Skeletal muscle satellite cell (primary cell): ENCODE results near the gene STAC3.

Experiments
- H3K27me3 ChIP-seq: 2 replicates; pipeline ENCODE4 v1.7.0; 2013; ENCODE audit warnings: low read length; ENCODE audit not compliant: control insufficient read depth, insufficient read depth
- H3K36me3 ChIP-seq: 2 replicates; pipeline ENCODE4 v1.7.0; 2013; ENCODE audit warnings: mild to moderate bottlenecking, control low read depth, low read length; ENCODE audit not compliant: insufficient read depth
- H3K4me1 ChIP-seq: 2 replicates; pipeline ENCODE4 v1.7.0; 2013; ENCODE audit warnings: low read length; ENCODE audit not compliant: control insufficient read depth, insufficient read depth
- H3K4me2 ChIP-seq: 2 replicates; pipeline ENCODE4 v1.7.0; 2013; ENCODE audit warnings: mild to moderate bottlenecking, low read length
- H3K4me3 ChIP-seq: 2 replicates; pipeline ENCODE4 v1.7.0; 2013; ENCODE audit warnings: low read length
- H3K9ac ChIP-seq: 2 replicates; pipeline ENCODE4 v1.7.0; 2013; ENCODE audit warnings: mild to moderate bottlenecking, low read depth, low read length, moderate library complexity
- H3K9me3 ChIP-seq: replicated peaks from 2 replicates; pipeline ENCODE4 v1.7.0; 2013; ENCODE audit warnings: mild to moderate bottlenecking, control low read depth, low read length

The STAC3 gene

DNA sequence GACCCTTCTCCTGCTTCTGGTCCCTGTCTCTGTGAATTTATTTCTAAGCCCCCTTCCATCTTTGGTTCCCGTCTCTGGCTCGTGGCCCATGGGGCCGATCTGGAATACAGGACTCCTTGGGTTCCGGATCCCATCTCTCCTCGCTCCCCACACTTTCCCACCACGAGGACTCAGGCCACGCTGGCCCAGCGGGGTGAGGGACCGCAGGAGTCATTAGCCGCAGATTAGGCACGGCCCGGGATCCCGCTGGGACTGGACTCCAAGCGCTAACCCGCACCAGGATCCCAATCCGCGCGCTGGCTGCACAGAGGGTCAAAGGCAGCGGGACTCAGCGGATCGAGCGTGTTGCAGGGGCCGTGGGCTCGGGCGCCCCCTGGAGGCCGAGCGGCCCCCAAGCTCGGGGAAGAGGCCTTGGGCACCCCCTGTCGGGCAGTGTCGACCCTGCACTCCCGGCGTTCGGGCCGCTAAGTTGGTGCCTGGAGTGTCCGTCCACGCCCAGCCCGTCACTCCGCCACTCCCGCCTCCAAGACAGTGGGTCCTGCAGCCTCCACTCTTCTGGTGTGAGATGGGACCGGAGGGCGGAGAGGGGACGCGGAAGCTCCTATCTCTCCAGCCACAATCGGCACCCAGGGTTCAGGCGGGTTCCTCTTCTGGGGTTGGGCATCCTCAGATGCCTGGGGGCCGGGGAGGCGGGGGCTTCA is 12.0 kb downstream of the STAC3 start:
- peak overlapping the region; percentile 85 for H3K4me3 ChIP-seq
- H3K4me1 ChIP-seq = peaks cover 55% of the 10 kb centered on the region
- peaks cover 14% of the 10 kb centered on the region for H3K36me3 ChIP-seq
- H3K9me3 ChIP-seq = no peaks in the 10 kb centered on the region
- peaks cover 12% of the 10 kb centered on the region for H3K27me3 ChIP-seq
- peak overlapping the region; percentile 99 for H3K4me2 ChIP-seq
- peak overlapping the region; percentile 79 for H3K9ac ChIP-seq

DNA sequence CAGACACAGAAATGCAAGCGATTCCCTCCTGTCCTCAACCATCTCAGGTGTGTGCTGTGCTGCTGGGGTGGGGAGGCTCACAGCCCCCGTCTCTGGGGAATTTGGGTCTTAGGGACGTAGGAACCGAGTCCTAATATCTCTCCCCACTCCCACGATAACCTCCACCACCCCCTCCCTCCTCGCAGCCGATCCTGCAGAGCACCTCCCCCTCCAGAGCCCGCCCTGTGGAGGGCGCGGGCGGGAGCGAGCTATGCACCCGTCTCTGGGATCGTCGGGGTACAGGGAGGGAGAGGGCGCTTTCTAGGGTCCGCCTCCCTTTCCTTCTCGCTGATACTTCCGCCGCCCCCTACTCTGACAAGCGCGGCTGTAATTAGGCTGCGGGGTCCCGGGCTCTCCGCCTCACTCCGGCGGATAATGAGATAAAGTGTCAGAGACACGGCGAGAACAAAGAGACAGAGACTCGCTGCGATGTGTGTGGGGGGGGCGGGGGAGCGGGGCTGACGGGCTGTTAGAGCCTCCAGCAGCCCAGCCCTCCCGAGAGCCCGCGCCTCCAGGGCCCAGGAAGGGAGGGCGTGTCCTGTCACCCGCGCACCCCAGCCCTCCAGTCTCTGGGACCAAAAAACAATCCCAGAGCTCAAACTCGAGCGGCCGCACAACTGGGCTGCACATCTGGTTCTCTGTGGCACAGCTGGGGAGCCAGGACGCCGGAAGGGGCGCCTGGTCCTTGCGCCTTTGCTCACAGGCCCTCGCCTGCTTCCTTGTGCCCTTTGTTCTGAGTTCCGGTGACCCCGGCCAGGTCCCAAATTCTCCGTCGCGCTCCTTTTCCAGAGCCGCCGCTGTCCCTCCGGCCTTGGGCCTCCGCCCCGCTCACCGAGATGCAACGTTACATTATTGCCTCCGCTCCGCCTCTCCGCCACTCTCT is 12.8 kb downstream of the STAC3 start:
- peaks cover 22% of the 10 kb centered on the region for H3K36me3 ChIP-seq
- H3K27me3 ChIP-seq = peaks cover 12% of the 10 kb centered on the region
- H3K9me3 ChIP-seq = no peaks in the 10 kb centered on the region
- H3K4me2 ChIP-seq = peak overlapping the region; percentile 99
- H3K4me1 ChIP-seq = peaks cover 59% of the 10 kb centered on the region
- H3K4me3 ChIP-seq = peak overlapping the region; percentile 63
- H3K9ac ChIP-seq = peak overlapping the region; percentile 33

DNA sequence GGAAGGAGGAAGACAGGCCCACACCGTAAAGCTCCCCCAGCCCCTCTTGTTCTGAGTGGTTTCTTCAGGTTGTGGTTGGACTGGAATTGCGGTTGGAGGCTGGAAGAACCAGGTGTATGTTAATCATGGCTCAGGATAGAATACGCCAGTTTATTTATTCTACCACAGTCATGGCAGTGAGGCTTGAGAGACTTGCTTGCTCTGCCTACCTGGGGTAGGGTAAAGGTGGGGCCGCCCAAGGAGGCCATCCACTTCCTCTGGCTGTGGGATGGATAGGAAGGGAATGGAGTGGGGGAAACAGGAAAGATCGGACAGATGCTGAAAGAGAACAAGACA is 13.4 kb downstream of the STAC3 start:
- Histone ChIP-seq H3K36me3 (peaks cover 29% of the 10 kb centered on the region), H3K4me3 (no peak overlapping the region), H3K4me2 (no peak overlapping the region), H3K4me1 (peaks cover 56% of the 10 kb centered on the region), H3K9ac (no peak overlapping the region), H3K27me3 (peaks cover 12% of the 10 kb centered on the region), H3K9me3 (no peaks in the 10 kb centered on the region)

DNA sequence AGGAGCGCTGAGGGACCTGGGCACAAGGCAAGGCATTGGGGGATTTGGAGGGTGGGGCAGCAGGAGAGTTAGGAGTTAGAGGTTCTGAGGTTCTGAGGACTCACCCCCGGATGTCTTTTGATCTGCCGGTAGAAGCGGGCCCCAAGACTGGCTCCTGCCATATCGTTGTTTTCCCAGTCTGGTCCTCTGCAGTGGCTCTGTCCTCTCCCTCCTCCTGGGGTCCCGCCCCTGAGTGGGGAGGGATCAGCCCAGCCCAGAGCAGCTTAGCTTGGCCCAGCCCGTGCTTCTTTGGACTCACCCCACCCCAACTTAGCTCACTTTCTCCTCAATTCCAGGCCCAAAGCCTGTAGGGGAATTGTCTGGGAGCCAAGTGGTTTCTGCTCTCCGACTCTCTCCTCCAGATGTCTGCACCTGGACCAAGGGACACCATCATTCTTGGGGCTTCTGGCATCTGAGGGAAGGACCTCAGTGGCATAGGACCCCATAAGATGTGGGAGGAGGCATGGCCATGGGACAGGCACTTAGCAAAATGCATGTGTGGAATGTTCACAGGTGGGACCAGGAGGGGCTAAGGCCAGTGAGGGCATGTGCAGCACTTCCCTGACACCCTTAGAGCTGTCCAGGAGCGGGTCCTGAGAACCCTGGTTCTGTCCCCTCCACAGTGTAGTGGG is 13.9 kb downstream of the STAC3 start:
- Histone ChIP-seq H3K9me3 (no peaks in the 10 kb centered on the region), H3K4me2 (no peak overlapping the region), H3K4me1 (peaks cover 58% of the 10 kb centered on the region), H3K27me3 (peaks cover 8% of the 10 kb centered on the region), H3K9ac (no peak overlapping the region), H3K4me3 (no peak overlapping the region), H3K36me3 (peaks cover 34% of the 10 kb centered on the region)

DNA sequence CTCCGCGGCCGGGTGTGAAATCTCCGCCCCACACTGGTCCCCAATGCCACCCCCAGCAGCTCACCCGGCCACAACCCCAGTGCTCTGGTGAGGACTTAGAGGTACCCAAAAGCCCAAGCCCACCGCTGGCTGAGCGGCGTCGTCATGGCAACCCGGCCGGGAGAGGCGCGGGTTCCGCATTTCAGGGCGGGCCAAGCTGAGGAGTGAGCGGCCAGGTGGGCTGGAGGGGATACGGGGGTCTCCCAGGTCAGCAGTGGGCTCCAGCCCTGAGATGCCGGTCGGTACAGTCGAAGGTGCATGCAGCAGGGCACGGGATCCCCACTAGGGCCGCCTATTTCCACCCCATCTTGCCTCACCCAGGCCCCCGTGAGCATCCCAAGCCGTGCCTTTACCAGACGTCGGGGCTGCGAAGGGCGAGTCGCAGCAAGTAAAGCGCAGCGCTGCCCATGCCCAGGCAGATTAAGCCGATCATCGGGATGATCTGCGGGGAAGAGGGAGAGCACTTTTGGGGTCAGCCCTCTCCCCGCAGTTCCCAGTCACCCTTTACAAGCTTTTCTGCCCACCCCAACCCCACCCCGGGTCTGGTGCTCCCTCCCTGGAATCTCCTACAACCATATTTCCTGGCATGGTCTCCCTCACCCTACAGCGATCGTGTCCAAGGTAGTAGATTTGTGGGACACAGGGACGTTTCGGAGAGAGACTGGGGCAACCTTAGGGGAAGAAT is 14.6 kb downstream of the STAC3 start:
- Histone ChIP-seq H3K9ac (no peak overlapping the region), H3K4me1 (peaks cover 58% of the 10 kb centered on the region), H3K27me3 (peaks cover 1% of the 10 kb centered on the region), H3K4me2 (no peak overlapping the region), H3K9me3 (no peaks in the 10 kb centered on the region), H3K4me3 (no peak overlapping the region), H3K36me3 (peaks cover 41% of the 10 kb centered on the region)

DNA sequence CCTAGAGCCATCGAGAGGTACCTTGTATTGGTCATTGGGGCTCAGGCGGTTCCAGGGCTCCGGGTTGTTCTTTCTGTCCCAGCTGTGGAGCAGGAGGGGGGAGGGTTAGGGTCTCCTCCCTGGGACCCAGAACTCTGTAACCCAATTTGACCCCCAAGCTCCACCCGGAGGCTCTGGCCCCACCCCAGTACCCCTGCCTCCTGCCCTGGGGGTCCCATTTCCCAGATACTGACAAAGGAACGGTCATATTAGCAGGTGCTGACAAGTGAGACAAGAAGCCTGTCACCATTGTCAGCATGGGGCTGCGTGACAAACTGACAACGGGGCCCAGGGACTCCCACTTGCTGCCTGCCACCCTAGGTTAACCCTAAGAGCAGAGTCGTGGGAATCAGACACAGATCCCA is 15.3 kb downstream of the STAC3 start:
- Histone ChIP-seq H3K27me3 (no peaks in the 10 kb centered on the region), H3K4me2 (no peak overlapping the region), H3K36me3 (peaks cover 45% of the 10 kb centered on the region), H3K9ac (no peak overlapping the region), H3K4me3 (no peak overlapping the region), H3K4me1 (peaks cover 60% of the 10 kb centered on the region), H3K9me3 (no peaks in the 10 kb centered on the region)

GRCh38 chr12:57235017-57235727 is 15.8 kb downstream of the STAC3 start:
- H3K4me3 ChIP-seq = no peak overlapping the region
- H3K9ac ChIP-seq = no peak overlapping the region
- peaks cover 56% of the 10 kb centered on the region for H3K4me1 ChIP-seq
- H3K9me3 ChIP-seq = no peaks in the 10 kb centered on the region
- H3K27me3 ChIP-seq = no peaks in the 10 kb centered on the region
- H3K36me3 ChIP-seq = peaks cover 45% of the 10 kb centered on the region
- no peak overlapping the region for H3K4me2 ChIP-seq

DNA sequence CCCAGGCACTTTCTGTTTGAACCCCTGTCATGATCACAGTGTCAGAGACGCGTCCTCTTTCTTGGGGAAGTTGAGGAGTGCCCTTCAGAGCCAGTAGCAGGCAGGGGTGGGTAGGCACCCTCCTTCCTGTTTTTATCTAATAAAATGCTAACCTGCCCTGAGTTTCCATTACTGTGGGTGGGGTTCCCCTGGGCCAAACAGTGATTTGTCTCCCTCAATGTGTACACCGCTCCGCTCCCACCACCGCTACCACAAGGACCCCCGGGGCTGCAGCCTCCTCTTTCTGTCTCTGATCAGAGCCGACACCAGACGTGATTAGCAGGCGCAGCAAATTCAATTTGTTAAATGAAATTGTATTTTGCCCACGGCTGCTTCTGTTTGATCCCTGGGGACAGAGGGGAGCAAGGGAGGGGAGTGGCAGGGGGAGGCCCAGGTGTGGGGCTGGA is 16.4 kb downstream of the STAC3 start:
- Histone ChIP-seq H3K4me2 (no peak overlapping the region), H3K4me1 (peaks cover 50% of the 10 kb centered on the region), H3K9ac (no peak overlapping the region), H3K36me3 (peaks cover 45% of the 10 kb centered on the region), H3K4me3 (no peak overlapping the region), H3K27me3 (no peaks in the 10 kb centered on the region), H3K9me3 (no peaks in the 10 kb centered on the region)

DNA sequence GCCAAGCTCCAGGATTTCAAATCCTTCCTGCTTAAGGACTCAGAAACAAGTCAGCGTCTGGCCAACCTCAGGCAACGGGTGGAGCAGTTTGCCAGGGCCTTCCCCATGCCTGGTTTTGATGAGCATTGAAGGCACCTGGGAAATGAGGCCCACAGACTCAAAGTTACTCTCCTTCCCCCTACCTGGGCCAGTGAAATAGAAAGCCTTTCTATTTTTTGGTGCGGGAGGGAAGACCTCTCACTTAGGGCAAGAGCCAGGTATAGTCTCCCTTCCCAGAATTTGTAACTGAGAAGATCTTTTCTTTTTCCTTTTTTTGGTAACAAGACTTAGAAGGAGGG is 16.8 kb downstream of the STAC3 start:
- peaks cover 48% of the 10 kb centered on the region for H3K4me1 ChIP-seq
- H3K9ac ChIP-seq = no peak overlapping the region

GRCh38 chr12:57233357-57234232 is 17.4 kb downstream of the STAC3 start:
- Histone ChIP-seq H3K36me3 (peaks cover 45% of the 10 kb centered on the region), H3K9ac (no peak overlapping the region), H3K4me1 (peaks cover 49% of the 10 kb centered on the region), H3K4me2 (no peak overlapping the region), H3K9me3 (no peaks in the 10 kb centered on the region), H3K27me3 (no peaks in the 10 kb centered on the region), H3K4me3 (no peak overlapping the region)

More for the DNA sequence above, 16.8 kb downstream of the STAC3 start:
- Histone ChIP-seq H3K4me3 (no peak overlapping the region), H3K4me2 (no peak overlapping the region), H3K9me3 (no peaks in the 10 kb centered on the region), H3K27me3 (no peaks in the 10 kb centered on the region), H3K36me3 (peaks cover 45% of the 10 kb centered on the region)
